ENCODE data around the gene PORCN. TPM values are rescaled to one million over a fixed set of nuclear protein-coding genes. Genes with fewer than 3 reads are reported as not detected.

The PORCN gene
- polyA plus RNA-seq, 1 experiment, result 8.4 TPM

DNA sequence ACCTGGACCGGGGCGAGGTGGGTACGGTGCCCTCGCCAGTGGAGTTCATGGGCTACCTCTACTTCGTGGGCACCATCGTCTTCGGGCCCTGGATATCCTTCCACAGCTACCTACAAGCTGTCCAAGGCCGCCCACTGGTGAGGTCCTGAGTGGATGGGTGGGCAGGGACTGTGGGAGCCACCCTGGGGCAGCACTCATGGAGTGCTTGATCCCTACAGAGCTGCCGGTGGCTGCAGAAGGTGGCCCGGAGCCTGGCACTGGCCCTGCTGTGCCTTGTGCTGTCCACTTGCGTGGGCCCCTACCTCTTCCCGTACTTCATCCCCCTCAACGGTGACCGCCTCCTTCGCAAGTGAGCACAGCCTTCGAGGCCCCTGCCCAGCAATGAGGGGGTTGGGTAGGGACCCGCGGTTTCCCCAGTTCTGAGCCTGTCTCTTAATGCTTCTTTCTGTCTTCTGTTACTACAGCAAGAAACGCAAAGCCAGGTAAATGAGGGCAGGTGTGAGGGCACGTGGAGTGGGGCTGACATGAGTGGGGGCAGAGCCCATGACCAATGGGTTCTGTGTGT lies 3.7 kb downstream of the PORCN start:
- TF ChIP-seq, protein P1, sequence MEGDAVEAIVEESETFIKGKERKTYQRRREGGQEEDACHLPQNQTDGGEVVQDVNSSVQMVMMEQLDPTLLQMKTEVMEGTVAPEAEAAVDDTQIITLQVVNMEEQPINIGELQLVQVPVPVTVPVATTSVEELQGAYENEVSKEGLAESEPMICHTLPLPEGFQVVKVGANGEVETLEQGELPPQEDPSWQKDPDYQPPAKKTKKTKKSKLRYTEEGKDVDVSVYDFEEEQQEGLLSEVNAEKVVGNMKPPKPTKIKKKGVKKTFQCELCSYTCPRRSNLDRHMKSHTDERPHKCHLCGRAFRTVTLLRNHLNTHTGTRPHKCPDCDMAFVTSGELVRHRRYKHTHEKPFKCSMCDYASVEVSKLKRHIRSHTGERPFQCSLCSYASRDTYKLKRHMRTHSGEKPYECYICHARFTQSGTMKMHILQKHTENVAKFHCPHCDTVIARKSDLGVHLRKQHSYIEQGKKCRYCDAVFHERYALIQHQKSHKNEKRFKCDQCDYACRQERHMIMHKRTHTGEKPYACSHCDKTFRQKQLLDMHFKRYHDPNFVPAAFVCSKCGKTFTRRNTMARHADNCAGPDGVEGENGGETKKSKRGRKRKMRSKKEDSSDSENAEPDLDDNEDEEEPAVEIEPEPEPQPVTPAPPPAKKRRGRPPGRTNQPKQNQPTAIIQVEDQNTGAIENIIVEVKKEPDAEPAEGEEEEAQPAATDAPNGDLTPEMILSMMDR (IDR thresholded peaks at IDR 0.05; ENCODE audit: low read depth, low read length), result no peak
- no peak for DNase-seq (ENCODE audit: low read depth, low spot score)
- ChIA-PET POLR2A (no interaction called here), CTCF (no interaction called here)
- no peaks in the 10 kb centered on the region for H3K27me3 ChIP-seq (ENCODE audit: control insufficient read depth, insufficient read depth, low read length)
- no peak overlapping the region for H3K27ac ChIP-seq (ENCODE audit: low read depth, low read length)
- H3K9me3 ChIP-seq (ENCODE audit: control insufficient read depth, insufficient read depth, low read length), result no peaks in the 10 kb centered on the region
- no peak overlapping the region for H3K4me3 ChIP-seq (ENCODE audit: low read depth, low read length)

GRCh38 chrX:48513670-48514069 lies 4.9 kb downstream of the PORCN start:
- H3K27me3 ChIP-seq (ENCODE audit: control insufficient read depth, insufficient read depth, low read length), result no peaks in the 10 kb centered on the region
- ChIA-PET CTCF (no interaction called here), POLR2A (no interaction called here)
- H3K4me3 ChIP-seq (ENCODE audit: low read depth, low read length), result no peak overlapping the region
- TF ChIP-seq, protein P1 (IDR thresholded peaks at IDR 0.05; ENCODE audit: low read depth, low read length), result no peak
- no peak for DNase-seq (ENCODE audit: low read depth, low spot score)
- H3K27ac ChIP-seq (ENCODE audit: low read depth, low read length), result no peak overlapping the region
- H3K9me3 ChIP-seq (ENCODE audit: control insufficient read depth, insufficient read depth, low read length), result no peaks in the 10 kb centered on the region

DNA sequence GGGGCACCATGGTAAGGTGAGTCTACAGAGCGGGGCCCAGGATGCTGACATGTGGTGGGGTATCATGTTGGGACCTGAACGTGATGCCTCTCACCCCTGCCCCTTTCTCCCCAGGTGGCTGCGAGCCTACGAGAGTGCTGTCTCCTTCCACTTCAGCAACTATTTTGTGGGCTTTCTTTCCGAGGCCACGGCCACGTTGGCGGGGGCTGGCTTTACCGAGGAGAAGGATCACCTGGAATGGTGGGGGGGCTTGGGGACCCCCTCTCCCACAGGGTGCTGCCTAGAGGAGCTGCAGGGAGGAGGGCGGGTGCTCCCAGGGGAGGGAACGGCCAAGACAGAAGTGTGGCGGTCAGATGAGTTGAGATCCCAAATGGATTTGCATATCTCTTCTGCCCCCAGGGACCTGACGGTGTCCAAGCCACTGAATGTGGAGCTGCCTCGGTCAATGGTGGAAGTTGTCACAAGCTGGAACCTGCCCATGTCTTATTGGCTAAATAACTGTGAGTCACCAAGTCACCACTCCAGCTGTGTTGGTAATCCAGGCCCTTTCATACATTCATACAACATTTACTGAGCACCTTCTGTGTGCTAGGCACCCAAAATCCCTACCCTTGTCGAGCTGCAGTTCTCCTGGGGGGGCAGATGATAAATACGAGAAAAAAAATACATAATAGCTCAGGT lies 5.5 kb downstream of the PORCN start:
- ChIA-PET POLR2A (no interaction called here), CTCF (no interaction called here)
- TF ChIP-seq, protein P1 (IDR thresholded peaks at IDR 0.05; ENCODE audit: low read depth, low read length), result no peak
- Histone ChIP-seq H3K27me3 (ENCODE audit: control insufficient read depth, insufficient read depth, low read length) (no peaks in the 10 kb centered on the region), H3K27ac (ENCODE audit: low read depth, low read length) (no peak overlapping the region), H3K4me3 (ENCODE audit: low read depth, low read length) (no peak overlapping the region), H3K9me3 (ENCODE audit: control insufficient read depth, insufficient read depth, low read length) (no peaks in the 10 kb centered on the region)
- no peak for DNase-seq (ENCODE audit: low read depth, low spot score)

- DNase-seq (ENCODE audit: low read depth, low spot score), result no peak
- TF ChIP-seq, protein P1 (IDR thresholded peaks at IDR 0.05; ENCODE audit: low read depth, low read length), result no peak
- H3K4me3 ChIP-seq (ENCODE audit: low read depth, low read length), result no peak overlapping the region
- H3K27me3 ChIP-seq (ENCODE audit: control insufficient read depth, insufficient read depth, low read length), result no peaks in the 10 kb centered on the region
- CTCF ChIA-PET, result no interaction called here
- H3K9me3 ChIP-seq (ENCODE audit: control insufficient read depth, insufficient read depth, low read length), result no peaks in the 10 kb centered on the region
- POLR2A ChIA-PET, result no interaction called here
- no peak overlapping the region for H3K27ac ChIP-seq (ENCODE audit: low read depth, low read length)
Observed at GRCh38 chrX:48514868-48515460, 6.2 kb downstream of the PORCN start.

DNA sequence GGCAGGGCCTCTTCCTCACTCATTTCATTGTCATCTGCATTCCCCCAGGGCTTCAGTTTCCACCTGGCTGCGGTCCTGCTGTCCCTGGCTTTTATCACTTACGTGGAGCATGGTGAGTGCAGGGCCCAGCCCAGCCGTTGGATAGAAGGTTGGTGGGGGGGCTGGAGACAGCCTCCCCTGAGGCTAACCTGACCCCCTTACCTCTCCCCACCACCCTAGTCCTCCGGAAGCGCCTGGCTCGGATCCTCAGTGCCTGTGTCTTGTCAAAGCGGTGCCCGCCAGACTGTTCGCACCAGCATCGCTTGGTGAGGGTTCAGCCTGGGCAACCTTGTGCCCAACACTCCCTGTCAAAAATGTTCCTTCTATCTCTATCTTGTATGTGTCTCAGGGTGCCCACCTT lies 7.0 kb downstream of the PORCN start:
- no peak for DNase-seq (ENCODE audit: low read depth, low spot score)
- Histone ChIP-seq H3K27me3 (ENCODE audit: control insufficient read depth, insufficient read depth, low read length) (no peaks in the 10 kb centered on the region), H3K4me3 (ENCODE audit: low read depth, low read length) (no peak overlapping the region), H3K9me3 (ENCODE audit: control insufficient read depth, insufficient read depth, low read length) (no peaks in the 10 kb centered on the region), H3K27ac (ENCODE audit: low read depth, low read length) (no peak overlapping the region)
- ChIA-PET CTCF (no interaction called here), POLR2A (no interaction called here)
- TF ChIP-seq, protein P1 (IDR thresholded peaks at IDR 0.05; ENCODE audit: low read depth, low read length), result no peak
